ENCODE results near the gene ZNF385D. TPM values are rescaled to one million over a fixed set of nuclear protein-coding genes. Genes with fewer than 3 reads are reported as not detected.

Gene ZNF385D
- total RNA-seq, 1 experiment from 2014 or later: 9.6 TPM

GRCh38 chr3:21372316-21372715 lies 378.7 kb downstream of the ZNF385D start:
- Mint-ChIP-seq H3K4me3 (no peak overlapping the region), H3K4me1 (peaks cover 16% of the 10 kb centered on the region), H3K9me3 (peaks cover 9% of the 10 kb centered on the region), H3K27me3 (ENCODE audit: low read depth) (no peaks in the 10 kb centered on the region), H3K27ac (no peak overlapping the region), H3K36me3 (peaks cover 10% of the 10 kb centered on the region)
- ChIA-PET CTCF (no interaction called here), POLR2A (no interaction called here)
- TF ChIP-seq AR (CRISPR knock-in tag; IDR thresholded peaks at IDR 0.05): no peak
- TF ChIP-seq SOX15 (CRISPR knock-in tag; IDR thresholded peaks at IDR 0.05): no peak
- no peak for TF ChIP-seq RELA (CRISPR knock-in tag; IDR thresholded peaks at IDR 0.05; ENCODE audit: borderline replicate concordance)
- TF ChIP-seq ATF2 (CRISPR knock-in tag; IDR thresholded peaks at IDR 0.05; ENCODE audit: borderline replicate concordance, low read depth): no peak
- TF ChIP-seq SP1 (CRISPR knock-in tag; conservative IDR thresholded peaks at IDR 0.05): no peak
- no peak for TF ChIP-seq CDX4 (CRISPR knock-in tag; IDR thresholded peaks at IDR 0.05; ENCODE audit: borderline replicate concordance)
- TF ChIP-seq MXD4 (CRISPR knock-in tag; IDR thresholded peaks at IDR 0.05; ENCODE audit: borderline replicate concordance): no peak
- no peak for TF ChIP-seq E2F5 (CRISPR knock-in tag; IDR thresholded peaks at IDR 0.05)
- TF ChIP-seq JUN (CRISPR knock-in tag; IDR thresholded peaks at IDR 0.05): no peak
- TF ChIP-seq MYBL2 (CRISPR knock-in tag; IDR thresholded peaks at IDR 0.05): no peak
- TF ChIP-seq PRRX2 (CRISPR knock-in tag; IDR thresholded peaks at IDR 0.05): no peak
- TF ChIP-seq ZNF425 (CRISPR knock-in tag; conservative IDR thresholded peaks at IDR 0.05): no peak
- no peak for TF ChIP-seq OVOL2 (CRISPR knock-in tag; IDR thresholded peaks at IDR 0.05; ENCODE audit: borderline replicate concordance)
- no peak for TF ChIP-seq RORB (CRISPR knock-in tag; IDR thresholded peaks at IDR 0.05)
- no peak for TF ChIP-seq FOXJ3 (CRISPR knock-in tag; IDR thresholded peaks at IDR 0.05; ENCODE audit: borderline replicate concordance)
- no peak for TF ChIP-seq EMX1 (CRISPR knock-in tag; IDR thresholded peaks at IDR 0.05)
- no peak for TF ChIP-seq NR3C1 (CRISPR knock-in tag; conservative IDR thresholded peaks at IDR 0.05; ENCODE audit: low read depth)
- no peak for TF ChIP-seq STAT6 (CRISPR knock-in tag; conservative IDR thresholded peaks at IDR 0.05; ENCODE audit: low read depth)
- no peak for TF ChIP-seq KAT7 (CRISPR knock-in tag; IDR thresholded peaks at IDR 0.05; ENCODE audit: borderline replicate concordance)
- DNase-seq (ENCODE audit: low spot score) (no peak), ATAC-seq (no peak)
